Measurements from ENCODE around the gene PRKCA. TPM values are rescaled to one million over a fixed set of nuclear protein-coding genes. Genes with fewer than 3 reads are reported as not detected.

PRKCA gene
- total and polyA plus RNA-seq, 4 donors, result 3.0 to 14.1 (median 5.4) TPM

DNA sequence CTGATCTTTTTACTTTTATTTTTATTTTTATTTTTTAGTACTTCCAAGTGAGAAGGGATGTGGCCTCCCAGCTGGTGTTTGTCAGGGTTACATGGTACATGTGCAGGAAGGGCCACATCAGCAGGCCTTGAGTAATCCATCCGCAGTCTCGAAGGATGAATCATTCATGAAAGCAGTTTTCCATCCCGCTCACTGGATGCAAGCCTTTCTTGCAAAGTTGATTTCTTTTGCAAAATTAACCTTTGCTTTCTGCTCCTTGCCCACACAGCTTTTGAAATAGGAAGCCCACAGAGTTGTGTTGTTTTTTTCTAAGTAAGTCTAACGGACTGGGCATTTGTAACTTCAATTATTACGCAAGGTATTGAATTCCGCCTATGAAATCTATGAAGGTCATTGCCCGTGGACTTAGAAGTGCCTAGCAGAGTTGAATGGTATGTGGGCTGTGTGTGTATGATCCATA is 157.4 kb downstream of the PRKCA start:
- no peaks in the 10 kb centered on the region for H3K9me3 ChIP-seq (ENCODE audit: control insufficient read depth in 4 of 4, low read length in 3 of 4)
- H3K27me3 ChIP-seq (ENCODE audit: control insufficient read depth in 4 of 4, insufficient read depth in 4 of 4, low read length in 3 of 4), result no peaks in the 10 kb centered on the region
- DNase-seq (ENCODE audit: low spot score), result no peak
- TF ChIP-seq, protein P1, sequence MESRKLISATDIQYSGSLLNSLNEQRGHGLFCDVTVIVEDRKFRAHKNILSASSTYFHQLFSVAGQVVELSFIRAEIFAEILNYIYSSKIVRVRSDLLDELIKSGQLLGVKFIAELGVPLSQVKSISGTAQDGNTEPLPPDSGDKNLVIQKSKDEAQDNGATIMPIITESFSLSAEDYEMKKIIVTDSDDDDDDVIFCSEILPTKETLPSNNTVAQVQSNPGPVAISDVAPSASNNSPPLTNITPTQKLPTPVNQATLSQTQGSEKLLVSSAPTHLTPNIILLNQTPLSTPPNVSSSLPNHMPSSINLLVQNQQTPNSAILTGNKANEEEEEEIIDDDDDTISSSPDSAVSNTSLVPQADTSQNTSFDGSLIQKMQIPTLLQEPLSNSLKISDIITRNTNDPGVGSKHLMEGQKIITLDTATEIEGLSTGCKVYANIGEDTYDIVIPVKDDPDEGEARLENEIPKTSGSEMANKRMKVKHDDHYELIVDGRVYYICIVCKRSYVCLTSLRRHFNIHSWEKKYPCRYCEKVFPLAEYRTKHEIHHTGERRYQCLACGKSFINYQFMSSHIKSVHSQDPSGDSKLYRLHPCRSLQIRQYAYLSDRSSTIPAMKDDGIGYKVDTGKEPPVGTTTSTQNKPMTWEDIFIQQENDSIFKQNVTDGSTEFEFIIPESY (IDR thresholded peaks at IDR 0.05), result peak; percentile 59
- TF ChIP-seq RXRA (IDR thresholded peaks at IDR 0.05) (peak; percentile 87 to 89), RAD21 (IDR thresholded peaks at IDR 0.05) (peak; percentile 47 to 58), HNF4G (IDR thresholded peaks at IDR 0.05) (peak; percentile 52), YY1 (IDR thresholded peaks at IDR 0.05) (peak; percentile 60), FOXA2 (IDR thresholded peaks at IDR 0.05) (no peak), EGR1 (IDR thresholded peaks at IDR 0.05; ENCODE audit: low read depth in 2 of 2) (peak in 1 of 2 donors; percentile 46), HNF4A (conservative IDR thresholded peaks at IDR 0.05) (peak; percentile 90 to 92), TAF1 (conservative IDR thresholded peaks at IDR 0.05) (no peak), FOXA1 (IDR thresholded peaks at IDR 0.05) (no peak), SP1 (IDR thresholded peaks at IDR 0.05) (peak; percentile 55), NR2F2 (IDR thresholded peaks at IDR 0.05) (no peak), GABPA (IDR thresholded peaks at IDR 0.05 in 1 of 2, conservative IDR thresholded peaks at IDR 0.05 in 1 of 2) (peak in 1 of 2 donors; percentile 44), JUND (IDR thresholded peaks at IDR 0.05) (peak; percentile 74 to 92)
- TF ChIP-seq, protein P2, sequence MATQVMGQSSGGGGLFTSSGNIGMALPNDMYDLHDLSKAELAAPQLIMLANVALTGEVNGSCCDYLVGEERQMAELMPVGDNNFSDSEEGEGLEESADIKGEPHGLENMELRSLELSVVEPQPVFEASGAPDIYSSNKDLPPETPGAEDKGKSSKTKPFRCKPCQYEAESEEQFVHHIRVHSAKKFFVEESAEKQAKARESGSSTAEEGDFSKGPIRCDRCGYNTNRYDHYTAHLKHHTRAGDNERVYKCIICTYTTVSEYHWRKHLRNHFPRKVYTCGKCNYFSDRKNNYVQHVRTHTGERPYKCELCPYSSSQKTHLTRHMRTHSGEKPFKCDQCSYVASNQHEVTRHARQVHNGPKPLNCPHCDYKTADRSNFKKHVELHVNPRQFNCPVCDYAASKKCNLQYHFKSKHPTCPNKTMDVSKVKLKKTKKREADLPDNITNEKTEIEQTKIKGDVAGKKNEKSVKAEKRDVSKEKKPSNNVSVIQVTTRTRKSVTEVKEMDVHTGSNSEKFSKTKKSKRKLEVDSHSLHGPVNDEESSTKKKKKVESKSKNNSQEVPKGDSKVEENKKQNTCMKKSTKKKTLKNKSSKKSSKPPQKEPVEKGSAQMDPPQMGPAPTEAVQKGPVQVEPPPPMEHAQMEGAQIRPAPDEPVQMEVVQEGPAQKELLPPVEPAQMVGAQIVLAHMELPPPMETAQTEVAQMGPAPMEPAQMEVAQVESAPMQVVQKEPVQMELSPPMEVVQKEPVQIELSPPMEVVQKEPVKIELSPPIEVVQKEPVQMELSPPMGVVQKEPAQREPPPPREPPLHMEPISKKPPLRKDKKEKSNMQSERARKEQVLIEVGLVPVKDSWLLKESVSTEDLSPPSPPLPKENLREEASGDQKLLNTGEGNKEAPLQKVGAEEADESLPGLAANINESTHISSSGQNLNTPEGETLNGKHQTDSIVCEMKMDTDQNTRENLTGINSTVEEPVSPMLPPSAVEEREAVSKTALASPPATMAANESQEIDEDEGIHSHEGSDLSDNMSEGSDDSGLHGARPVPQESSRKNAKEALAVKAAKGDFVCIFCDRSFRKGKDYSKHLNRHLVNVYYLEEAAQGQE (IDR thresholded peaks at IDR 0.05), result peak; percentile 40
- TF ChIP-seq, protein P3, sequence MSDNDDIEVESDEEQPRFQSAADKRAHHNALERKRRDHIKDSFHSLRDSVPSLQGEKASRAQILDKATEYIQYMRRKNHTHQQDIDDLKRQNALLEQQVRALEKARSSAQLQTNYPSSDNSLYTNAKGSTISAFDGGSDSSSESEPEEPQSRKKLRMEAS (IDR thresholded peaks at IDR 0.05), result peak; percentile 69
- TF ChIP-seq, protein P4, sequence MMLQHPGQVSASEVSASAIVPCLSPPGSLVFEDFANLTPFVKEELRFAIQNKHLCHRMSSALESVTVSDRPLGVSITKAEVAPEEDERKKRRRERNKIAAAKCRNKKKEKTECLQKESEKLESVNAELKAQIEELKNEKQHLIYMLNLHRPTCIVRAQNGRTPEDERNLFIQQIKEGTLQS (IDR thresholded peaks at IDR 0.05), result peak; percentile 32
- TF ChIP-seq, protein P5, sequence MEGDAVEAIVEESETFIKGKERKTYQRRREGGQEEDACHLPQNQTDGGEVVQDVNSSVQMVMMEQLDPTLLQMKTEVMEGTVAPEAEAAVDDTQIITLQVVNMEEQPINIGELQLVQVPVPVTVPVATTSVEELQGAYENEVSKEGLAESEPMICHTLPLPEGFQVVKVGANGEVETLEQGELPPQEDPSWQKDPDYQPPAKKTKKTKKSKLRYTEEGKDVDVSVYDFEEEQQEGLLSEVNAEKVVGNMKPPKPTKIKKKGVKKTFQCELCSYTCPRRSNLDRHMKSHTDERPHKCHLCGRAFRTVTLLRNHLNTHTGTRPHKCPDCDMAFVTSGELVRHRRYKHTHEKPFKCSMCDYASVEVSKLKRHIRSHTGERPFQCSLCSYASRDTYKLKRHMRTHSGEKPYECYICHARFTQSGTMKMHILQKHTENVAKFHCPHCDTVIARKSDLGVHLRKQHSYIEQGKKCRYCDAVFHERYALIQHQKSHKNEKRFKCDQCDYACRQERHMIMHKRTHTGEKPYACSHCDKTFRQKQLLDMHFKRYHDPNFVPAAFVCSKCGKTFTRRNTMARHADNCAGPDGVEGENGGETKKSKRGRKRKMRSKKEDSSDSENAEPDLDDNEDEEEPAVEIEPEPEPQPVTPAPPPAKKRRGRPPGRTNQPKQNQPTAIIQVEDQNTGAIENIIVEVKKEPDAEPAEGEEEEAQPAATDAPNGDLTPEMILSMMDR (IDR thresholded peaks at IDR 0.05; ENCODE audit: low read depth, low read length, missing input control), result no peak
- no peak overlapping the region for H3K4me3 ChIP-seq (ENCODE audit: low read depth in 1 of 3, low read length in 3 of 3)
- peaks cover 9 to 27% (median 13%) of the 10 kb centered on the region in 4 donors for H3K4me1 ChIP-seq (ENCODE audit: control insufficient read depth in 4 of 4, insufficient read depth in 4 of 4, low read length in 3 of 4)
- H3K9ac ChIP-seq (ENCODE audit: low read depth in 1 of 2, low read length in 2 of 2), result no peak overlapping the region
- 22% methylated on average over 7 of the region's 7 CpGs for WGBS
- peak overlapping the region; percentile 53 to 77 for H3K27ac ChIP-seq (ENCODE audit: low read depth in 1 of 2, low read length in 2 of 2)
- no peaks in the 10 kb centered on the region for H3K36me3 ChIP-seq (ENCODE audit: control insufficient read depth in 4 of 4, insufficient read depth in 3 of 4, low read depth in 1 of 4, low read length in 3 of 4)

Measured in liver (tissue), 9 donors.